ENCODE measurements around the gene NOS1.

NOS1 gene

DNA sequence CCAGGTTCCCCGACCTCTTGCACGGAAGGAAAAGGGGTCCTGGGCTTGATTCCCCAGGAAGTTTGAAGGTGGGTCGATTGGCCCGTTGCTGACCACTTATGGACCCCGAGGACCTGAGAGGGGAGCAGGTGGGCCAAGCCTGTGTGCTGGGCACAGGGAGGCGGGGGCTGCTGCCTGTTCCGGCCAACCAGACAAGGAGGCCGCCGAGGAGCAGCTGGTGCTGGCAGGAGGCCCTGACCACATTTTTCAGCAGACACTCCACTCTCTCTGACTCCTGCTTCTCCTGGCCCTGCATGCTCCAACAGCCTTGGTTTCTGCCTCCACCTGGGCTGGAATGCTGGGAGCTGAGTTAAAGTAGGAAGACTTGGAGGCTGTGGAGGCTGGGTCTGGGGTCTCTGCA is 42.8 kb downstream of the NOS1 start:
- H3K4me3 ChIP-seq (ENCODE audit: low read depth, low read length): no peak overlapping the region
- H3K27ac ChIP-seq (ENCODE audit: low read depth, low read length): no peak overlapping the region
- no CpG with 5 or more reads among the region's 9 CpGs for WGBS (ENCODE audit: extremely low coverage, insufficient coverage, insufficient read length)
- no peak overlapping the region for H2BK12ac ChIP-seq (ENCODE audit: low read length)
- H4K12ac ChIP-seq (ENCODE audit: low read depth, low read length): no peak overlapping the region
- no peaks in the 10 kb centered on the region for H3K36me3 ChIP-seq (ENCODE audit: control insufficient read depth in 1 of 2, insufficient read depth in 2 of 2, low read length in 2 of 2)
- no peak overlapping the region for H2BK120ac ChIP-seq (ENCODE audit: insufficient read depth, low read length, poor library complexity)
- H2BK5ac ChIP-seq (ENCODE audit: low read depth, low read length, poor library complexity): no peak overlapping the region
- no peak for DNase-seq
- no peak overlapping the region for H3K18ac ChIP-seq (ENCODE audit: low read length)
- no peak overlapping the region for H3K4me2 ChIP-seq (ENCODE audit: low read length)
- no peaks in the 10 kb centered on the region for H3K27me3 ChIP-seq (ENCODE audit: insufficient read depth, low read length)
- H3K14ac ChIP-seq (ENCODE audit: low read length): no peak overlapping the region
- no peak overlapping the region for H3K23ac ChIP-seq (ENCODE audit: low read length)
- no peak overlapping the region for H4K8ac ChIP-seq (ENCODE audit: low read depth, low read length)
- no peak overlapping the region for H4K91ac ChIP-seq (ENCODE audit: low read depth, low read length)
- no peaks in the 10 kb centered on the region for H3K79me2 ChIP-seq (ENCODE audit: control insufficient read depth, insufficient read depth, low read length, poor library complexity)
- no peaks in the 10 kb centered on the region for H3K79me1 ChIP-seq (ENCODE audit: low read length)
- H3K4ac ChIP-seq (ENCODE audit: low read depth, low read length): no peak overlapping the region
- no peak overlapping the region for H2AFZ ChIP-seq (ENCODE audit: insufficient read depth, low read length, poor library complexity)
- no peak overlapping the region for H3K9ac ChIP-seq (ENCODE audit: low read length)
- no peaks in the 10 kb centered on the region for H3K9me3 ChIP-seq (ENCODE audit: insufficient read depth, low read depth, low read length)
- H2AK5ac ChIP-seq (ENCODE audit: low read length): no peak overlapping the region
- H3K4me1 ChIP-seq (ENCODE audit: control insufficient read depth in 1 of 2, insufficient read depth in 2 of 2, low read length in 2 of 2): no peaks in the 10 kb centered on the region

- no peak for DNase-seq
- Histone ChIP-seq H2AK5ac (ENCODE audit: low read length) (no peak overlapping the region), H3K79me2 (ENCODE audit: control insufficient read depth, insufficient read depth, low read length, poor library complexity) (no peaks in the 10 kb centered on the region), H3K4ac (ENCODE audit: low read depth, low read length) (no peak overlapping the region), H3K18ac (ENCODE audit: low read length) (no peak overlapping the region), H3K9ac (ENCODE audit: low read length) (no peak overlapping the region), H3K9me3 (ENCODE audit: insufficient read depth, low read depth, low read length) (peaks cover 5% of the 10 kb centered on the region), H3K79me1 (ENCODE audit: low read length) (no peaks in the 10 kb centered on the region), H3K4me2 (ENCODE audit: low read length) (no peak overlapping the region), H2BK120ac (ENCODE audit: insufficient read depth, low read length, poor library complexity) (no peak overlapping the region), H2BK5ac (ENCODE audit: low read depth, low read length, poor library complexity) (no peak overlapping the region), H4K91ac (ENCODE audit: low read depth, low read length) (no peak overlapping the region), H2AFZ (ENCODE audit: insufficient read depth, low read length, poor library complexity) (no peak overlapping the region), H4K12ac (ENCODE audit: low read depth, low read length) (no peak overlapping the region), H3K14ac (ENCODE audit: low read length) (no peak overlapping the region), H3K23ac (ENCODE audit: low read length) (no peak overlapping the region), H2BK12ac (ENCODE audit: low read length) (no peak overlapping the region), H3K4me1 (ENCODE audit: control insufficient read depth in 1 of 2, insufficient read depth in 2 of 2, low read length in 2 of 2) (no peaks in the 10 kb centered on the region), H4K8ac (ENCODE audit: low read depth, low read length) (no peak overlapping the region), H3K27ac (ENCODE audit: low read depth, low read length) (no peak overlapping the region), H3K4me3 (ENCODE audit: low read depth, low read length) (no peak overlapping the region), H3K36me3 (ENCODE audit: control insufficient read depth in 1 of 2, insufficient read depth in 2 of 2, low read length in 2 of 2) (no peaks in the 10 kb centered on the region), H3K27me3 (ENCODE audit: insufficient read depth, low read length) (no peaks in the 10 kb centered on the region)
- WGBS (ENCODE audit: extremely low coverage, insufficient coverage, insufficient read length): no CpG with 5 or more reads among the region's 6 CpGs
Observed at GRCh38 chr12:117316336-117316735, 45.1 kb downstream of the NOS1 start.

DNA sequence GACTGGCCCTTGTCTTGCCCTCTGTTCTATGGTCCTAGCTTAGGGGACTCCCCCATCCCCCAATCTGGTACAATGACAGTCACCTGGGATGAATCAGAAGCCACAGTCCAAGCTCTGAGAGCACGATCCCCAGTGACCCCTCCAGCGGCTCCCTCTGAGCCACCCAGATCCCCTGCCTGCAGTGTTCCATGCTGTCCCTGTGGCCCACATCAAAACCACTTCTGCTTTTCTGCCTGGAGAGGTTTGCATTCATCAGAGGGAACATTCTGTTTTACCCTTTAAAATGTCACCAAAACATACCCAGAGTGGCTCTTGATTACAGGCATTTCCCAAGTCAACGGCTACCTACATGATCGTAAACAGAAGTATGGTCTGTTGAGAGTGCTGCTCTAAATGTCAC is 47.5 kb downstream of the NOS1 start:
- H3K14ac ChIP-seq (ENCODE audit: low read length): no peak overlapping the region
- H3K36me3 ChIP-seq (ENCODE audit: control insufficient read depth in 1 of 2, insufficient read depth in 2 of 2, low read length in 2 of 2): no peaks in the 10 kb centered on the region
- no peak overlapping the region for H3K9ac ChIP-seq (ENCODE audit: low read length)
- H3K79me1 ChIP-seq (ENCODE audit: low read length): no peaks in the 10 kb centered on the region
- H3K18ac ChIP-seq (ENCODE audit: low read length): no peak overlapping the region
- H3K9me3 ChIP-seq (ENCODE audit: insufficient read depth, low read depth, low read length): peaks cover 6% of the 10 kb centered on the region
- no peak overlapping the region for H2BK5ac ChIP-seq (ENCODE audit: low read depth, low read length, poor library complexity)
- H2BK12ac ChIP-seq (ENCODE audit: low read length): no peak overlapping the region
- no peak overlapping the region for H4K12ac ChIP-seq (ENCODE audit: low read depth, low read length)
- H3K4me3 ChIP-seq (ENCODE audit: low read depth, low read length): no peak overlapping the region
- no peak overlapping the region for H3K4me2 ChIP-seq (ENCODE audit: low read length)
- H4K8ac ChIP-seq (ENCODE audit: low read depth, low read length): no peak overlapping the region
- no peak overlapping the region for H2AFZ ChIP-seq (ENCODE audit: insufficient read depth, low read length, poor library complexity)
- no peak for DNase-seq
- no peak overlapping the region for H2AK5ac ChIP-seq (ENCODE audit: low read length)
- no peaks in the 10 kb centered on the region for H3K4me1 ChIP-seq (ENCODE audit: control insufficient read depth in 1 of 2, insufficient read depth in 2 of 2, low read length in 2 of 2)
- no peak overlapping the region for H4K91ac ChIP-seq (ENCODE audit: low read depth, low read length)
- no peak overlapping the region for H3K23ac ChIP-seq (ENCODE audit: low read length)
- no peak overlapping the region for H3K4ac ChIP-seq (ENCODE audit: low read depth, low read length)
- no peak overlapping the region for H3K27ac ChIP-seq (ENCODE audit: low read depth, low read length)
- H3K27me3 ChIP-seq (ENCODE audit: insufficient read depth, low read length): no peaks in the 10 kb centered on the region
- no peaks in the 10 kb centered on the region for H3K79me2 ChIP-seq (ENCODE audit: control insufficient read depth, insufficient read depth, low read length, poor library complexity)
- no CpG with 5 or more reads among the region's 4 CpGs for WGBS (ENCODE audit: extremely low coverage, insufficient coverage, insufficient read length)
- H2BK120ac ChIP-seq (ENCODE audit: insufficient read depth, low read length, poor library complexity): no peak overlapping the region

DNA sequence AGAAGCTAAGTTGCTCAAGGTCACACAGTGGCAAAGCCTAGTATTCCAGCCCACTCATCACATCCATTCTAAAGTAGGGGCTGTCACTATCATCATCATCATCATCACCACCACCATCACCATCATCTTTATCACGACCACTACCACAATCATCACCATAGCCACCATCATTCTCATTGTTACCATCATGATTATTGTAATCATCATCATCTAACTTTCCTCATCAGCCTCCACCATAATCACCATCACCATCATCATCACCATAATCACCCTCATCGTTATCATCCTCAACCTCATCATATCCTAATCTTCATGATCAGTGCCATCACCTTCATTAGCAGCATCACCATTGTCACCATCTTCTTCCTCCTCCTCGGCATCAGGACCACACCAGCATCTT is 48.7 kb downstream of the NOS1 start:
- no peaks in the 10 kb centered on the region for H3K27me3 ChIP-seq (ENCODE audit: insufficient read depth, low read length)
- no peak overlapping the region for H3K23ac ChIP-seq (ENCODE audit: low read length)
- no peak overlapping the region for H4K8ac ChIP-seq (ENCODE audit: low read depth, low read length)
- WGBS (ENCODE audit: extremely low coverage, insufficient coverage, insufficient read length): 100% methylated on average over 1 of the region's 3 CpGs
- H2AFZ ChIP-seq (ENCODE audit: insufficient read depth, low read length, poor library complexity): no peak overlapping the region
- no peak overlapping the region for H2BK5ac ChIP-seq (ENCODE audit: low read depth, low read length, poor library complexity)
- no peak overlapping the region for H4K12ac ChIP-seq (ENCODE audit: low read depth, low read length)
- no peak overlapping the region for H3K9ac ChIP-seq (ENCODE audit: low read length)
- no peaks in the 10 kb centered on the region for H3K36me3 ChIP-seq (ENCODE audit: control insufficient read depth in 1 of 2, insufficient read depth in 2 of 2, low read length in 2 of 2)
- no peak for DNase-seq
- H2BK120ac ChIP-seq (ENCODE audit: insufficient read depth, low read length, poor library complexity): no peak overlapping the region
- no peak overlapping the region for H3K14ac ChIP-seq (ENCODE audit: low read length)
- no peaks in the 10 kb centered on the region for H3K79me1 ChIP-seq (ENCODE audit: low read length)
- no peak overlapping the region for H3K4ac ChIP-seq (ENCODE audit: low read depth, low read length)
- H3K27ac ChIP-seq (ENCODE audit: low read depth, low read length): no peak overlapping the region
- H3K79me2 ChIP-seq (ENCODE audit: control insufficient read depth, insufficient read depth, low read length, poor library complexity): no peaks in the 10 kb centered on the region
- H3K4me1 ChIP-seq (ENCODE audit: control insufficient read depth in 1 of 2, insufficient read depth in 2 of 2, low read length in 2 of 2): no peaks in the 10 kb centered on the region
- no peak overlapping the region for H4K91ac ChIP-seq (ENCODE audit: low read depth, low read length)
- no peak overlapping the region for H3K18ac ChIP-seq (ENCODE audit: low read length)
- no peak overlapping the region for H2AK5ac ChIP-seq (ENCODE audit: low read length)
- H3K4me2 ChIP-seq (ENCODE audit: low read length): no peak overlapping the region
- peaks cover 6% of the 10 kb centered on the region for H3K9me3 ChIP-seq (ENCODE audit: insufficient read depth, low read depth, low read length)
- no peak overlapping the region for H2BK12ac ChIP-seq (ENCODE audit: low read length)
- H3K4me3 ChIP-seq (ENCODE audit: low read depth, low read length): no peak overlapping the region

Data from trophoblast cell (in vitro differentiated cells and primary cell).